ENCODE data around the gene PPP1R12A. TPM values are rescaled to one million over a fixed set of nuclear protein-coding genes. Genes with fewer than 3 reads are reported as not detected.
A peak's percentile ranks its signal among the peaks of the same experiment; 100 is the strongest.
"Not testable (repeated sequence)": the region's sequence is repeated elsewhere in the genome, so short reads cannot be mapped to it uniquely, and the experiment has no call there.

PPP1R12A gene
- total and polyA plus RNA-seq, 11 donors, result 16.8 to 77.8 (median 50.2) TPM

GRCh38 chr12:79883216-79883615 lies 51.7 kb downstream of the PPP1R12A start:
- peaks cover 0 to 81% (median 48%) of the 10 kb centered on the region in 12 donors for H3K4me1 ChIP-seq
- no peaks in the 10 kb centered on the region for H3K9me3 ChIP-seq
- ATAC-seq, result no peak
- H3K4me3 ChIP-seq, result no peak overlapping the region
- no peaks in the 10 kb centered on the region for H3K27me3 ChIP-seq
- intact Hi-C loops (cut with DNase I), result loop anchor here in 4 of 10 donors (10.0 kb wide), 2 partner anchors 302 to 392 kb away; no protein-coding TSS in a partner anchor
- H3K36me3 ChIP-seq, result no peaks in the 10 kb centered on the region
- DNase-seq, result no peak
- H3K27ac ChIP-seq, result no peak overlapping the region
- no peak for TF ChIP-seq POLR2A (IDR thresholded peaks at IDR 0.05)
- TF ChIP-seq CTCF (IDR thresholded peaks at IDR 0.05), result no peak
- 93 to 100% (median 95%) methylated on average over 1 of the region's 1 CpG for WGBS, 4 donors

- peaks cover 0 to 62% (median 37%) of the 10 kb centered on the region in 12 donors for H3K4me1 ChIP-seq
- H3K27ac ChIP-seq, result peak overlapping the region in 1 of 12 donors; percentile 0
- TF ChIP-seq POLR2A (IDR thresholded peaks at IDR 0.05), result no peak
- 85 to 99% (median 95%) methylated on average over 2 of the region's 2 CpGs for WGBS, 4 donors
- no peak for ATAC-seq
- no peak for DNase-seq
- H3K9me3 ChIP-seq, result no peaks in the 10 kb centered on the region
- no peaks in the 10 kb centered on the region for H3K27me3 ChIP-seq
- intact Hi-C loops (cut with DNase I), result loop anchor here in 5 of 10 donors (2.0 to 10.0 kb wide), 3 partner anchors 29 to 393 kb away; no protein-coding TSS in a partner anchor
- H3K36me3 ChIP-seq, result peaks cover 0 to 4% (median 0%) of the 10 kb centered on the region in 9 donors
- no peak overlapping the region for H3K4me3 ChIP-seq
Measured at GRCh38 chr12:79881351-79881750, 53.5 kb downstream of the PPP1R12A start.

- H3K36me3 ChIP-seq; intact Hi-C loops (cut with DNase I); DNase-seq; H3K27ac ChIP-seq; H3K9me3 ChIP-seq; ATAC-seq; H3K27me3 ChIP-seq; H3K4me3 ChIP-seq: not testable (repeated sequence)
- peaks cover 0 to 45% (median 21%) of the 10 kb centered on the region in 12 donors for H3K4me1 ChIP-seq
- whole genome bisulfite sequencing, 4 donors, result 90 to 98% (median 95%) methylated on average over 4 of the region's 4 CpGs
Measured at GRCh38 chr12:79878506-79878905, 56.4 kb downstream of the PPP1R12A start.

- no peaks in the 10 kb centered on the region for H3K27me3 ChIP-seq
- H3K36me3 ChIP-seq, result peaks cover 0 to 7% (median 0%) of the 10 kb centered on the region in 9 donors
- TF ChIP-seq CTCF (IDR thresholded peaks at IDR 0.05), result no peak
- DNase-seq, result no peak
- intact Hi-C loops (cut with DNase I), result loop anchor here in 1 of 10 donors (2.0 kb wide), 1 partner anchor 24 kb away; no protein-coding TSS in a partner anchor
- ATAC-seq, result no peak
- no peak overlapping the region for H3K27ac ChIP-seq
- no peaks in the 10 kb centered on the region for H3K9me3 ChIP-seq
- H3K4me3 ChIP-seq, result no peak overlapping the region
- 90 to 94% (median 91%) methylated on average over 8 of the region's 8 CpGs for whole genome bisulfite sequencing, 4 donors
- H3K4me1 ChIP-seq, result peaks cover 0 to 47% (median 17%) of the 10 kb centered on the region in 12 donors
Measured at GRCh38 chr12:79877246-79877645, 57.7 kb downstream of the PPP1R12A start.

GRCh38 chr12:79874665-79875064 lies 60.2 kb downstream of the PPP1R12A start:
- ATAC-seq, result no peak
- Histone ChIP-seq H3K9me3 (no peaks in the 10 kb centered on the region), H3K4me1 (peaks cover 0 to 52% (median 17%) of the 10 kb centered on the region in 12 donors), H3K27me3 (no peaks in the 10 kb centered on the region), H3K36me3 (peaks cover 0 to 30% (median 12%) of the 10 kb centered on the region in 9 donors), H3K27ac (no peak overlapping the region), H3K4me3 (no peak overlapping the region)
- TF ChIP-seq CTCF (IDR thresholded peaks at IDR 0.05), result no peak
- no peak for TF ChIP-seq POLR2A (IDR thresholded peaks at IDR 0.05)
- intact Hi-C loops (cut with DNase I), result no loop called here
- DNase-seq, result no peak
